ENCODE data around the gene CDCA7. TPM values are rescaled to one million over a fixed set of nuclear protein-coding genes. Genes with fewer than 3 reads are reported as not detected.

Gene CDCA7
- total and polyA plus RNA-seq, 4 donors, result 0.69 to 17.7 (median 1.9) TPM

- WGBS, 2 donors, result 4 to 5% methylated on average over 21 of the region's 21 CpGs
- peak; percentile 85 to 90 (median 89) for DNase-seq
- TF ChIP-seq CTCF (IDR thresholded peaks at IDR 0.05; ENCODE audit: control extremely low read depth, extremely low read depth), result peak; percentile 87
- Histone ChIP-seq H3K27me3 (ENCODE audit: control insufficient read depth in 3 of 3, insufficient read depth in 3 of 3, low read length in 2 of 3) (peaks cover 0 to 29% (median 26%) of the 10 kb centered on the region in 3 donors), H3K4me3 (no peak overlapping the region), H3K9me3 (ENCODE audit: control insufficient read depth in 4 of 4, insufficient read depth in 3 of 4, low read length in 3 of 4) (no peaks in the 10 kb centered on the region), H3K36me3 (ENCODE audit: control insufficient read depth in 4 of 4, insufficient read depth in 4 of 4, low read length in 4 of 4) (no peaks in the 10 kb centered on the region), H3K9ac (ENCODE audit: insufficient read depth in 1 of 2, low read length in 2 of 2) (no peak overlapping the region), H3K27ac (ENCODE audit: low read depth in 1 of 2, low read length in 1 of 2) (no peak overlapping the region), H3K4me1 (ENCODE audit: control insufficient read depth in 5 of 5, insufficient read depth in 5 of 5, low read length in 5 of 5) (peaks cover 0 to 14% (median 6%) of the 10 kb centered on the region in 5 donors)
- peak; percentile 86 for ATAC-seq (ENCODE audit: insufficient read depth, low FRiP score)
These were observed 47.8 kb downstream of the CDCA7 start for GRCh38 chr2:173402405-173402974.

- 66 to 81% methylated on average over 8 of the region's 8 CpGs for WGBS, 2 donors
These were observed 50.4 kb downstream of the CDCA7 start for GRCh38 chr2:173404841-173405750.

GRCh38 chr2:173407176-173407575 lies 52.5 kb downstream of the CDCA7 start:
- 87 to 89% methylated on average over 5 of the region's 5 CpGs for WGBS, 2 donors
- DNase-seq (no peak), ATAC-seq (ENCODE audit: insufficient read depth, low FRiP score) (no peak)
- H3K4me1 ChIP-seq (ENCODE audit: control insufficient read depth in 5 of 5, insufficient read depth in 5 of 5, low read length in 5 of 5), result peaks cover 0 to 7% (median 5%) of the 10 kb centered on the region in 5 donors
- H3K36me3 ChIP-seq (ENCODE audit: control insufficient read depth in 4 of 4, insufficient read depth in 4 of 4, low read length in 4 of 4), result no peaks in the 10 kb centered on the region
- TF ChIP-seq CTCF (IDR thresholded peaks at IDR 0.05; ENCODE audit: control extremely low read depth, extremely low read depth), result no peak
- peaks cover 0 to 3% (median 2%) of the 10 kb centered on the region in 3 donors for H3K27me3 ChIP-seq (ENCODE audit: control insufficient read depth in 3 of 3, insufficient read depth in 3 of 3, low read length in 2 of 3)
- H3K9ac ChIP-seq (ENCODE audit: insufficient read depth in 1 of 2, low read length in 2 of 2), result no peak overlapping the region
- H3K4me3 ChIP-seq, result no peak overlapping the region
- H3K9me3 ChIP-seq (ENCODE audit: control insufficient read depth in 4 of 4, insufficient read depth in 3 of 4, low read length in 3 of 4), result no peaks in the 10 kb centered on the region
- no peak overlapping the region for H3K27ac ChIP-seq (ENCODE audit: low read depth in 1 of 2, low read length in 1 of 2)

More at GRCh38 chr2:173404841-173405750, 50.4 kb downstream of the CDCA7 start:
- Histone ChIP-seq H3K9me3 (ENCODE audit: control insufficient read depth in 4 of 4, insufficient read depth in 3 of 4, low read length in 3 of 4) (no peaks in the 10 kb centered on the region), H3K4me1 (ENCODE audit: control insufficient read depth in 5 of 5, insufficient read depth in 5 of 5, low read length in 5 of 5) (peaks cover 0 to 11% (median 6%) of the 10 kb centered on the region in 5 donors), H3K27ac (ENCODE audit: low read depth in 1 of 2, low read length in 1 of 2) (no peak overlapping the region), H3K36me3 (ENCODE audit: control insufficient read depth in 4 of 4, insufficient read depth in 4 of 4, low read length in 4 of 4) (no peaks in the 10 kb centered on the region), H3K4me3 (no peak overlapping the region), H3K9ac (ENCODE audit: insufficient read depth in 1 of 2, low read length in 2 of 2) (no peak overlapping the region), H3K27me3 (ENCODE audit: control insufficient read depth in 3 of 3, insufficient read depth in 3 of 3, low read length in 2 of 3) (peaks cover 0 to 21% (median 16%) of the 10 kb centered on the region in 3 donors)
- ATAC-seq (ENCODE audit: insufficient read depth, low FRiP score), result no peak
- DNase-seq, result peak in 2 of 3 donors; percentile 62 to 72
- TF ChIP-seq CTCF (IDR thresholded peaks at IDR 0.05; ENCODE audit: control extremely low read depth, extremely low read depth), result no peak
